NCI-H510A treated with DMSO at 0.1 percent for 48 hours (cell line): Measurements from ENCODE around the gene JKAMP.
A peak's percentile ranks its signal among the peaks of the same experiment; 100 is the strongest.

Experiments
- DNase-seq: peaks from one replicate; lab custom pipeline; 2025; lab: John Stamatoyannopoulos, UW

JKAMP gene

GRCh38 chr14:59540852-59541251 lies 56.5 kb downstream of the JKAMP start:
- no peak for DNase-seq

GRCh38 chr14:59541731-59542130 lies 57.4 kb downstream of the JKAMP start:
- no peak for DNase-seq

- peak; percentile 79 for DNase-seq
Measured at GRCh38 chr14:59543873-59544272, 59.6 kb downstream of the JKAMP start.

- DNase-seq: no peak
Measured at GRCh38 chr14:59547310-59547709, 63.0 kb downstream of the JKAMP start.
